ENCODE results near the gene FGF14. TPM values are rescaled to one million over a fixed set of nuclear protein-coding genes. Genes with fewer than 3 reads are reported as not detected.

The FGF14 gene
- total and polyA plus RNA-seq, 2 of the 4 experiments (the other 2 are of a cell fraction) = under 0.01 TPM; not detected in 1

GRCh38 chr13:101949681-101950080 is 452.2 kb downstream of the FGF14 start:
- H3K9me1 ChIP-seq (ENCODE audit: insufficient read depth, low read length) = no peaks in the 10 kb centered on the region
- no peak overlapping the region for H3K56ac ChIP-seq (ENCODE audit: extremely low read depth, insufficient read depth, low read length)
- no TSS peak for BruUV-seq (replicated peaks)
- CTCF ChIA-PET = no interaction called here
- no peak overlapping the region for H2AFZ ChIP-seq (replicated peaks; ENCODE audit: low read length, poor library complexity)
- H3K4me2 ChIP-seq (ENCODE audit: low read depth, low read length) = no peak overlapping the region
- no peak overlapping the region for H3K14ac ChIP-seq (replicated peaks; ENCODE audit: low read depth, low read length)
- no peak overlapping the region for H3K27ac ChIP-seq (ENCODE audit: insufficient read depth, low read length)
- no peak overlapping the region for H2AK5ac ChIP-seq (ENCODE audit: low read depth, low read length)
- no peak overlapping the region for H2BK20ac ChIP-seq (ENCODE audit: low read depth, low read length)
- no peak overlapping the region for H3K23ac ChIP-seq (ENCODE audit: low read depth, low read length)
- no peaks in the 10 kb centered on the region for H3K79me1 ChIP-seq (ENCODE audit: low read depth in 1 of 2, low read length in 2 of 2)
- no peaks in the 10 kb centered on the region for H3K9me3 ChIP-seq (ENCODE audit: control insufficient read depth, insufficient read depth, low read length)
- no peaks in the 10 kb centered on the region for H3K27me3 ChIP-seq (ENCODE audit: control insufficient read depth, insufficient read depth, low read length)
- H2BK5ac ChIP-seq (ENCODE audit: low read depth, low read length, poor library complexity, severe bottlenecking) = no peak overlapping the region
- no peak overlapping the region for H3K18ac ChIP-seq (ENCODE audit: low read depth, low read length)
- H4K20me1 ChIP-seq (ENCODE audit: insufficient read depth, low read length) = no peaks in the 10 kb centered on the region
- TF ChIP-seq CTCF (conservative IDR thresholded peaks at IDR 0.05; ENCODE audit: low read depth, low read length) = no peak
- no peak for TF ChIP-seq RAD21 (IDR thresholded peaks at IDR 0.05; ENCODE audit: low read length)
- TF ChIP-seq SMC3 (IDR thresholded peaks at IDR 0.05; ENCODE audit: low read depth, low read length) = no peak
- TF ChIP-seq FOS (IDR thresholded peaks at IDR 0.05; ENCODE audit: low read depth, low read length) = no peak
- no peak for TF ChIP-seq ELK1 (IDR thresholded peaks at IDR 0.05; ENCODE audit: borderline replicate concordance, low read depth, low read length)
- TF ChIP-seq MAZ (IDR thresholded peaks at IDR 0.05; ENCODE audit: borderline replicate concordance, low read depth, low read length) = no peak
- TF ChIP-seq CEBPB (IDR thresholded peaks at IDR 0.05; ENCODE audit: low read depth, low read length) = no peak
- no peak for TF ChIP-seq BHLHE40 (IDR thresholded peaks at IDR 0.05; ENCODE audit: low read depth, low read length)
- TF ChIP-seq NFE2L2 (IDR thresholded peaks at IDR 0.05; ENCODE audit: low read depth, low read length) = no peak
- no peak for TF ChIP-seq CHD1 (IDR thresholded peaks at IDR 0.05; ENCODE audit: low read depth, low read length)
- H4K8ac ChIP-seq (ENCODE audit: low read depth in 2 of 2, low read length in 2 of 2) = no peak overlapping the region
- intact Hi-C loops (cut with micrococcal nuclease) = no loop called here
- H3K4ac ChIP-seq (ENCODE audit: low read depth, low read length) = no peak overlapping the region
- ATAC-seq (ENCODE audit: low read depth) (no peak), DNase-seq (no peak)
- H4K91ac ChIP-seq (ENCODE audit: insufficient read depth, low read depth, low read length) = no peak overlapping the region
- H2AK9ac ChIP-seq (replicated peaks; ENCODE audit: low read depth, low read length, poor library complexity) = no peak overlapping the region
- POLR2A ChIA-PET (ENCODE audit: unreplicated experiment) = no interaction called here
- no peak overlapping the region for H2BK15ac ChIP-seq (ENCODE audit: low read depth, low read length)
- H3K9ac ChIP-seq (ENCODE audit: low read depth, low read length) = no peak overlapping the region
- H2BK120ac ChIP-seq (ENCODE audit: low read depth, low read length) = no peak overlapping the region
- H3K36me3 ChIP-seq (ENCODE audit: control insufficient read depth, insufficient read depth, low read length) = no peaks in the 10 kb centered on the region
- in situ Hi-C loops (cut with MboI; ENCODE audit: low sequenced_read_pairs) = loop anchor here (25.0 kb wide), 1 partner anchor 812 kb away; no protein-coding TSS in a partner anchor
- no peaks in the 10 kb centered on the region for H3K4me1 ChIP-seq (ENCODE audit: control insufficient read depth, insufficient read depth, low read length)
- no peak overlapping the region for H4K5ac ChIP-seq (ENCODE audit: low read depth, low read length)
- dilution Hi-C loops (cut with HindIII; ENCODE audit: low sequenced_read_pairs, unreplicated experiment) = no loop called here
- no peak overlapping the region for H3K4me3 ChIP-seq (ENCODE audit: insufficient read depth, low read depth, low read length)

Measured in IMR-90 (cell line).